HG03045 (cell line): ENCODE data around the gene KCNQ1.

Experiments
- ATAC-seq: cut with Tn5 transposase; IDR thresholded peaks from one replicate; pipeline ENCODE4 v1.9.1; 2021; ENCODE audit warnings: mild to moderate bottlenecking, moderate library complexity; ENCODE audit not compliant: unreplicated experiment

The KCNQ1 gene

GRCh38 chr11:2586793-2587131 is 142.0 kb downstream of the KCNQ1 start:
- no peak for ATAC-seq

- ATAC-seq: no peak
These were observed 142.5 kb downstream of the KCNQ1 start for GRCh38 chr11:2587132-2587930.

- no peak for ATAC-seq
These were observed 143.4 kb downstream of the KCNQ1 start for GRCh38 chr11:2587976-2588748.

GRCh38 chr11:2588809-2589537 is 144.2 kb downstream of the KCNQ1 start:
- no peak for ATAC-seq

- no peak for ATAC-seq
These were observed 144.7 kb downstream of the KCNQ1 start for GRCh38 chr11:2589538-2589934.

- no peak for ATAC-seq
These were observed 145.5 kb downstream of the KCNQ1 start for GRCh38 chr11:2590131-2590964.

GRCh38 chr11:2590965-2591754 is 146.4 kb downstream of the KCNQ1 start:
- ATAC-seq: no peak

- ATAC-seq: no peak
These were observed 147.0 kb downstream of the KCNQ1 start for GRCh38 chr11:2591805-2592204.

GRCh38 chr11:2592559-2593392 is 148.0 kb downstream of the KCNQ1 start:
- ATAC-seq: no peak

- ATAC-seq: no peak
These were observed 148.7 kb downstream of the KCNQ1 start for GRCh38 chr11:2593393-2593950.

GRCh38 chr11:2594267-2594666 is 149.5 kb downstream of the KCNQ1 start:
- no peak for ATAC-seq

- no peak for ATAC-seq
These were observed 150.4 kb downstream of the KCNQ1 start for GRCh38 chr11:2595204-2595603.

GRCh38 chr11:2599561-2600189 is 154.9 kb downstream of the KCNQ1 start:
- ATAC-seq: no peak

GRCh38 chr11:2609345-2609744 is 164.5 kb downstream of the KCNQ1 start:
- no peak for ATAC-seq

GRCh38 chr11:2612884-2613571 is 168.2 kb downstream of the KCNQ1 start:
- no peak for ATAC-seq

- ATAC-seq: no peak
These were observed 177.1 kb downstream of the KCNQ1 start for GRCh38 chr11:2621894-2622293.

- ATAC-seq: no peak
These were observed 180.4 kb downstream of the KCNQ1 start for GRCh38 chr11:2625183-2625582.

- no peak for ATAC-seq
These were observed 185.9 kb downstream of the KCNQ1 start for GRCh38 chr11:2630679-2631078.
